Uterine smooth muscle cell (primary cell): Measurements from ENCODE around the gene KDM4C. TPM values are rescaled to one million over a fixed set of nuclear protein-coding genes. Genes with fewer than 3 reads are reported as not detected.

Experiments
- total RNA-seq: library from RNA; depleted of rRNA; stranded (reverse); fragments of >200 nt; gene quantifications from 2 replicates; pipeline ENCODE4 v1.2.3, GENCODE V29; 2014

Gene KDM4C
- total RNA-seq = 31.2 and 33.1 TPM in 2 replicates

GRCh38 chr9:6757456-6758247, at the start of gene KDM4C:
TSS of gene KDM4C (plus strand) at chr9:6757973. CDS start at chr9:6792989, 35,016 bp downstream.

Other genes with a start within 250 kb of the KDM4C start
- gene GLDC, start 112.2 kb upstream of the KDM4C start, total RNA-seq = 1.4 and 3.1 TPM in 2 replicates